Activated CD4-positive, alpha-beta T cell treated with anti-CD3 and anti-CD28 coated beads, Interleukin-2, amount 50 U/mL, for 1 hour (primary cell): ENCODE data around the gene BPIFB3.

Source experiments
- DNase-seq: peaks from one replicate; pipeline ENCODE4 v3.0.0-alpha.2; 2020

BPIFB3 gene

GRCh38 chr20:33063271-33063670 is 9.6 kb downstream of the BPIFB3 start:
- DNase-seq = no peak

DNA sequence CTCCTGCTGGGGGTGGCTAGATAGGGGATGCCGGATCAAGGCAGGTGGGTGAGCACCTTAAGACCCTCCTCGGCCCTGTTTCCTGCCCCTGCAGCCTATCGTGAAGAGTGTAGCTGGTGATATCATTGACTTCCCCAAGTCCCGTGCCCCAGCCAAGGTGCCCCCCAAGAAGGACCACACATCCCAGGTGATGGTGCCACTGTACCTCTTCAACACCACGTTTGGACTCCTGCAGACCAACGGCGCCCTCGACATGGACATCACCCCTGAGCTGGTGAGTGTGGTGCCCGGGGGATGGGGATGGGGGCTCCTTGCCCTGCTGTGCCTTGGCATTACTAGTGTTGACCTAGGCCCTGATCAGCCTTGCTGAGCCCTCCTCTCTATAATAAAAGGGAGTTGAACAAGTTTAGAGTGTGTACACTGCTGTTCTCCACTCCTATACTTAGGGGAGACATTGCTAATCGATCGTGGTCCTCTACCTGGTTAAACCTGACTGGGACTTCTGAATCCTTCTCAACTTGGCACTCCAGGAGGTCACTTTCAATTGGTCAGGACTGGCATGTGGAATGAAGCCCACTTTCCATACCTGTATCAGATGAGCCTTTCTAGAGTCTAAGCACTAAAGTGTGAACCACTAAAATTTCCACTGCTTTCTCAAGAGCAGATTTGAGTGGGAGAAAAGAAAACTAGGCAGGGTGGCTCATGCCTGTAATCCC is 11.0 kb downstream of the BPIFB3 start:
- DNase-seq = no peak

- no peak for DNase-seq
Observed at GRCh38 chr20:33065785-33066184, 12.1 kb downstream of the BPIFB3 start.

DNA sequence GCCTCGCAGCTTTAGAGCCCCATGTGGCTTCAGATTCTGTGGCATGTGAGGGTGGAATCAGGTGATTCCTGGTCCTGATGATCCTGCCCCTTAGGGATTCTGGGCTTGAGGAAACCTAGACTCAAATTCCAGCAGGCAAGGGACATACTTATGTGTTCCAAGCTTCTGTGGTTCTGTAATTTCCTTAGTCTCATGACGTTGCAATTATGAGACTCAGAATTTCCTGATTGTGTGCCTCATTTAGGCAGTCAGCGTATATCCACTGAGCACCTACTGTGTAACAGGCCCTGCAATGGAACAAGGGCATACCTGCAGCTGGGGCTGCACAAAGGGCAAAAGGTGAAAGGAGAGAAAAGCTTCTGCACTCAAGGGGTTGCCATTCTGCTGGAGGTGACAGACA is 14.1 kb downstream of the BPIFB3 start:
- DNase-seq = no peak

GRCh38 chr20:33068251-33068939 is 14.7 kb downstream of the BPIFB3 start:
- no peak for DNase-seq

DNA sequence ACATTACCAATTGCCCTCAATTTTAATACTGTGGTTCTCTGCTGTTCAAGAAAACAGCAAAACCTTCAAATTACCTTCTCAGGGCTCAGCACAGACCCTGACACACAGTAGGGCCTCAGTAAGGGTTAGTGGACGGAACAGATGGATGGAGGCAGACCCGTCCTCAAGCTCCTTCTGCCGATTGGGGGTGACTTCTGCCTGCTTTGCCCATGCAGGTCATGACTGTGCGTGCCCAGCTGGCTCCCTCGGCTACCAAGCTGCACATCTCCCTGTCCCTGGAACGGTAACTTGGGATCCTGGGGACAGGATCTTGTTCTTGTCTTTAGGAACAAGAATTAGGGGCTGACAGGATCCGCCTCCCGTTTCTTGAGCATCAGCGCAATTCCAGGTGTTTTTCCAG is 16.0 kb downstream of the BPIFB3 start:
- DNase-seq = no peak

GRCh38 chr20:33070111-33071053 is 16.7 kb downstream of the BPIFB3 start:
- no peak for DNase-seq

DNA sequence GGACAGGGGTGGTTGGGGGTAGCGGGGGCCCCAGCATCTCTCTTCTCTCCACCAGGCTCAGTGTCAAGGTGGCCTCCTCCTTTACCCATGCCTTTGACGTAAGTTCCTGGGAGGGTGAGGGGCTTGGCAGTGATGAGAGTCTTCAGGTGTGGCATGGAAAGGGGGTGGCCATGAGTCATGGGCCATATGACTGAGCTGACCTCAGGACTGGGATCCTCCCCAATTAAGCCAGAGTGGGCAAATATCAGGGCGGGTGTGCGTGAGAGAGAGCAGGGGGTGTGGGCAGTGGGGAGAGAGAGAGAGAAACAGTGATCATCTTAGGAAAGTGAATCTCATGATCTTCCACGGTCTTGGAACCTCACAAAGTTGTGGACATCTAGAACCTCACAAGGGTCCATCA is 17.5 kb downstream of the BPIFB3 start:
- DNase-seq = no peak

DNA sequence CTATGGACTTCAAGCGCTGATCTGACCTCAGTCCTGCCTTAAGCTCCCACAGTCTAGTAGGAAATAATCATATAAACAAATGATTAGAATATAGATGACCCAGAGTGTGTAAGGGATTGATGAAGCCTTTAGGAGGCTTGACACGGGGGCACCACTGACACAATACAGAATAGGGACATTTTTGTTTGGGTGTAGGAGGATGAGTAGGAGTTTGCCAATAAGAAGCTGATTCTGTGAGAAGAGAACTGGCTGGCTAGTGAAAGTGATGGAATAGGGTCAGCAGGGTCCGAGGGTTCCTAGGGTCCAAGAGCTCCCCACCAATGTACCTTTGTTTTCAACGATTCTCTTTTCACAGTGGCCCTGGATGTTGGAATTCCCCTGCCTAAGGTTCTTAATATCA is 18.7 kb downstream of the BPIFB3 start:
- DNase-seq = no peak

DNA sequence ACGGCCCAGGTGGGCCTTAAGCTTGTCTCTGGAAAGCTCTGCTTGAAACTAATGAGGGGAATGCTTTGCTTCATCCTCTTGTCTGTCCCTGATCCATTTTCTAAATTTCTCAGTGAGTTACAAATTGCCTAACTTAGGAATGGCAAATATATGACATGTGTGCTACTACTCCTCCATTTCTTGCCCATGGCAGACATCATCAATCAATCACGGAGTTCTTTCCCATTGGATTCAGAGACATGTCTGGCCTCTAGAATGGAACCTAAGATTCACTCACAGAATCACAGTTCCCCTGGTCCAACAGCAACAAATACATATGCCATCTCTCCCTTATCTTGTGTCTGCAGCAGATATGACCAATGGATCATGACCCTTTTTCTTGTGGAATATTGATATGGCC is 19.1 kb downstream of the BPIFB3 start:
- no peak for DNase-seq

DNA sequence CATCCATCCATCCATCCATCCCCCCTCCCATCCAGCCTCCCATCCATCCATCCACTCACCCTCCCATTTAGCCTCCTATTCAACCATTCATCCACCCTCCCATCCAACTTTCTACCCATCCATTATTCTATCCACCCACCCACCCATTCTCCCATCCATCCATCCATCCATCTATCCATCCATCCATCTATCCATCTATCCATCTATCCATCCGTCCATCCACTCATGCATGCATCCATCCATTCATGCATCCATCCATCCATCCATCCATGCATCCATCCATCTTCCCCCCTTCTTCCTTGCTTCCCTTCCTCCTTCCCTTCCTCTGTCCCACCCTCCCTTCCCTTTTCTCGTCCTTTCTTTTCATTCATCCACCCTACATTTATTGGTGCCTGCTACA is 21.0 kb downstream of the BPIFB3 start:
- DNase-seq = no peak

GRCh38 chr20:33075281-33075680 is 21.6 kb downstream of the BPIFB3 start:
- DNase-seq = no peak

DNA sequence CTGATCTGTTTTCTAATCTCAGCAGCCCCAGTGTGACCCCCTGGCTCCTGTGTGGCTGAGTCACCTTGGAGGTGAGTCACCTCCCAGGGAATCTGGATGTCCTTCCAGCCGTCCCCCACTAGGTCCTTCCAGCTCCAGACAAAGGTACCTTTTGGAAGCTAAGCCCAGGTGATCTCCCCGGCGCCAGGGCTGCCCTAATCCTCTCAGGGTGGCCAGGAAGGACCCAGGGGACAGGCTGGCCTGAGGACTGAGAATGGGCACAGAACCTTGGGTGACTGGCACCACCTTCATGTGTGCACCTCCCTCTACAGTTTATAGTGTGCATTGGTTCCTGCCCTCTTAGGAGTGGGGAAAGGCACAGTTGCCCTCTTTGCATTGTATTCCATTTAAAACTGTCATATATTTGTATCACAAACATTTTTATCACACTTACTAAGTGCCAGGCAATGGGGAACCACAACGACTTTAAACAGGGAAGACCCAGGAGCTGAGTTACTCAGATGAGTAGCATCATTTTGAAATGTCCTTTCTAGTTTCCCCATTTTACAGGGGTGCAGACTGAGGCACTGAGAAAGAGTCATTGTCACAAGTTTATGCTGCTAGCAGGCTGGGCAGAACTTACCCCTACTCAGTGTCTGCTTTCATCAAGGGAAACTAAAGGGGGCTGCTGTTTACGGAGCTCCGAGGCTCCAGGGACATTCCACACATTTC is 23.1 kb downstream of the BPIFB3 start:
- DNase-seq = no peak

- DNase-seq = no peak
Observed at GRCh38 chr20:33079259-33079658, 25.6 kb downstream of the BPIFB3 start, which contains the start of gene BPIFB4. BPIFB4 (plus strand) TSS chr20:33079643; CDS start chr20:33081527, 1,884 bp downstream.

DNA sequence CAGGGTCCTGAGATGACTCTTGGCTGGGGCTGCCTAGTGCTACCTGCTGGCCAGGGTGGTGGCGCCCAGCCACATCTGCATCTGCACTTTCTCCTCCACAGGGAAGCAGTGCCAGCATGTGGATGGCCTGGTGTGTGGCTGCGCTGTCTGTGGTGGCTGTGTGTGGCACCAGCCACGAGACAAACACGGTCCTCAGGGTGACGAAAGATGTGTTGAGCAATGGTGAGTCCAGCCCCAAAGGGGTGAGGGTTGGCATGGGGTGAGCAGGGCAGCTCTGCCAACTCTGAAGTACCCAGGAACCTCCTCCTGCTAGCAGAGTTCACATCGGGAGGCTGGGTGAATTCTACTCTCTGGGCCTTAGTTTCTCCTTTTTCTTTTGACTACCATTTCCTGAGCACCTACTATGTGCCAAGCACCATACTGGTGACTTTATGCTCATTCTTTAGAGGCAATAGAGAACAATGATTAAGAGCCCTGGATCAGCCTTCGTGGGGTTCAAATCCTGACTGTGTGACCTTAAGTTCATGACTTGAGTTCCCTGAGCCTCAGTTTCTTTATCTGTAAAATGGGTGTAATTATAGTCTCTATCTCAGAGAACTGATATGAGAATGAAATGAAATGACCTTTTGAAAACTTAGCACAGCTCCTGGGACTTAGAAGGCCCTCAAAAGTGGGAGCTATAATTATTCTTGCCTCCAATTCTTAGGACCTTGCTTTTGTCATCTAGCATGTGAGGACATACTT is 27.9 kb downstream of the BPIFB3 start:
- no peak for DNase-seq

- DNase-seq = no peak
Observed at GRCh38 chr20:33082546-33082945, 28.8 kb downstream of the BPIFB3 start.

DNA sequence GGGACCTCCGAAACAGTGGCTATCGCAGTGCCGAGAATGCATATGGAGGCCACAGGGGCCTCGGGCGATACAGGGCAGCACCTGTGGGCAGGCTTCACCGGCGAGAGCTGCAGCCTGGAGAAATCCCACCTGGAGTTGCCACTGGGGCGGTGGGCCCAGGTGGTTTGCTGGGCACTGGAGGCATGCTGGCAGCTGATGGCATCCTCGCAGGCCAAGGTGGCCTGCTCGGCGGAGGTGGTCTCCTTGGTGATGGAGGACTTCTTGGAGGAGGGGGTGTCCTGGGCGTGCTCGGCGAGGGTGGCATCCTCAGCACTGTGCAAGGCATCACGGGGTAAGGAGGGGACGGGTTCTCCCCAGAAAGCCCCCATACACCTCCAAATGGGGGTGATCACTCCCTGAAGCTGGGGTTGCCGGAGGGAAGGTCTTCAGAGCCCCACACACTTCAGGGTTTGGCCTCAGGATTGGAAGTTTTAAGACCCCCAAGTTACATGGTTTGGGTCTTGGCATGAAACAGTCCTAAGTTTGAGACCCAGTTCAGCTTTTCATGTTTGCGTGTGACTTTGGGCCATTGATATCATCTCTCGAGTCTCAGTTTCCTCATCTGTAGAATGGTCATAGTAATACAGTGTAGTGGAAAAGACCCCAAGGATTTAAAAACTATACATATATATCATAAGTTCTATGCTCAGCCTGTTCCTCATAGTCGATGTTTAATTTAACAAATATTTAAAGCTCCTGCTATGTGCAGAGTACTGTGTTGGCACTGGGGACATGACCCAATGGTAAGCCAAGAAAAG is 30.0 kb downstream of the BPIFB3 start:
- DNase-seq = no peak

DNA sequence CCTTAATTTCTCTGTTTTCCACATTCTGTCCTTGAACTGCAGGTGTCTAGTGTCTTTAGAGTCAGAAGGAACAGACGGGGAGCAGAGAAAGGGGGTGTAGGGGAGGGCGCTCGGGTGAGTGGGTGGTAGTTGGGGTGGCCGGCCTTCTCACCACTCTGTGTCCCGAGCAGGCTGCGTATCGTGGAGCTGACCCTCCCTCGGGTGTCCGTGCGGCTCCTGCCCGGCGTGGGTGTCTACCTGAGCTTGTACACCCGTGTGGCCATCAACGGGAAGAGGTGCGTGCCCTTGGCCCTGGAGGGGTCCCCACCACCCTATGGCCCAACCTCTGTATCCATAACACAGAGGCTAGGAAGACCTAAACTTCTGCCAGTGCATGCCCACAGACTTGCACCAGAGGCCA is 31.0 kb downstream of the BPIFB3 start:
- no peak for DNase-seq

DNA sequence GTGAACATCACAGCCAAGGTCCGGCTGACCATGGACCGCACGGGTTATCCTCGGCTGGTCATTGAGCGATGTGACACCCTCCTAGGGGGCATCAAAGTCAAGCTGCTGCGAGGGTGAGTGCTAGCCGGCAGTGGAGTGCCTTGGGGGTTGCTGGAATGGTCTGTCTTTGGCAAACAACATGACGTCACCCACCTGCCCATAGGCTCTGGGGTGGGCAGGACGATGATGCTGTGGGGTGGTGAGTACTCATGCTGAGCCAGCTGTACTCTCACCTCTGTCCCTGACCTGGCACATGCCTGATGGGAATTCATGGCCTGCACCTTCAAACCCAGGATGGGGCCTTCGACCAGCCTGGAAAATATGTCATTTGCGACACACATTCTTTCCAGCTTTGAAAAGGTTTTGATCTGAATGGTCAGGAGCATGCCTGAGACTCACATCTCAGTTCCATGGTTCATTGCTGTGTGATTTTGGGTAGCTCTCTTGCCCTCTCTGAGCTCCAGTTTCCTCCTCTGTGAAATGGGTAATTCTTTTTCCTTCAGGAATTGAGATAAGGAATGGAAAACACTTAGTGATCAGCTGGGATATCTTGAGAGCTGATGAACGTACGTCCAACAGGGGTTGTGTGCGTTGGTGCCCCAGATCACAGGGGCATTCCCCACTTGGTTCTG is 32.5 kb downstream of the BPIFB3 start:
- no peak for DNase-seq

DNA sequence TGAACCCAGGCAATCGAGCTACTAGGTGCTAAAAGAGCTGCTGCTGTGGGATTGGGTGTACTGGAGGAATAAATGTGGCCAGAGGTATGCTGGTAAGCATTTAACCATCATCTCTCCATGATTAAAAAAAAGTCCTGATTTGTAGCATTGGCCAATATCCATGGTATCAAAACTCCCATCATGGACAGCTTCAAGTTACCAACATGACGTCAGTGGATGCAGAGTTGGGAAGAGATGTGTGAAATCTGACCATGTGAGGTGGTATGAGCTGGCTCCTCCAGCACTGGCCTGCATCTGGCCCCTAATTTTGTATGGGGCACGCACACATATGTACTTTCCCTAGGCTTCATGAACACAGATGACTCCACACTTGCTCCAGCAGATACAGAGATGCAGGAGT is 37.4 kb downstream of the BPIFB3 start:
- no peak for DNase-seq

- no peak for DNase-seq
Observed at GRCh38 chr20:33091693-33092092, 38.0 kb downstream of the BPIFB3 start.
